HL-60 (cell line): ENCODE measurements around the gene XK.

ENCODE experiments used
- GABPA ChIP-seq: IDR thresholded peaks from 2 replicates; pipeline ENCODE4 v1.6.1; 2012; ENCODE audit warnings: low read depth
- POLR2AphosphoS5 ChIP-seq: IDR thresholded peaks from 2 replicates; pipeline ENCODE4 v1.6.1; 2012; ENCODE audit warnings: low read depth
- TF ChIP-seq, protein P1 (sequence below): IDR thresholded peaks from one replicate; pipeline ENCODE4 v1.5.1; 2011; ENCODE audit warnings: low read length, control low read depth, inconsistent platforms; ENCODE audit not compliant: insufficient read depth
- TF ChIP-seq, protein P2 (sequence below): IDR thresholded peaks from 2 replicates; pipeline ENCODE4 v1.6.1; 2012; ENCODE audit warnings: low read depth; ENCODE audit not compliant: insufficient replicate concordance

DNA sequence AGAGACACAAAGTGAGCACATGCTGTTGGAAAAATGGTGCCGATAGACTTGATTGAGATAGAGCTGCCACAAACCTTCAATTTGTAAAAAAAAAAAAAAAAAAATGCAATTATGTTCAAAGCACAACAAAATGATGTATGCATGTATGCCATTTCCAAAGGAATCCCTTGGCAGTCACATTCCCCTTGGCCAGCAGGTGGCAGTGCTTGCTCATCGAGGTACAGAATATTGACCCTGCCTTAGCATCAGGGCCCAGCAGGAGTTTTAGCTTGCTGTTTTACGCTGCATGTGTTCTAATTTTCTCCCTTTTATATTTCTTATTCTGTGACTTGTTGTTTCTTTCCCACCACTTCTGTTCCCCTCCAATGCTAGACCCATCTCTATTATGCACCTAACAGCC, 59.8 kb downstream of the XK start:
- no peak for TF ChIP-seq POLR2AphosphoS5
- TF ChIP-seq, protein P1, sequence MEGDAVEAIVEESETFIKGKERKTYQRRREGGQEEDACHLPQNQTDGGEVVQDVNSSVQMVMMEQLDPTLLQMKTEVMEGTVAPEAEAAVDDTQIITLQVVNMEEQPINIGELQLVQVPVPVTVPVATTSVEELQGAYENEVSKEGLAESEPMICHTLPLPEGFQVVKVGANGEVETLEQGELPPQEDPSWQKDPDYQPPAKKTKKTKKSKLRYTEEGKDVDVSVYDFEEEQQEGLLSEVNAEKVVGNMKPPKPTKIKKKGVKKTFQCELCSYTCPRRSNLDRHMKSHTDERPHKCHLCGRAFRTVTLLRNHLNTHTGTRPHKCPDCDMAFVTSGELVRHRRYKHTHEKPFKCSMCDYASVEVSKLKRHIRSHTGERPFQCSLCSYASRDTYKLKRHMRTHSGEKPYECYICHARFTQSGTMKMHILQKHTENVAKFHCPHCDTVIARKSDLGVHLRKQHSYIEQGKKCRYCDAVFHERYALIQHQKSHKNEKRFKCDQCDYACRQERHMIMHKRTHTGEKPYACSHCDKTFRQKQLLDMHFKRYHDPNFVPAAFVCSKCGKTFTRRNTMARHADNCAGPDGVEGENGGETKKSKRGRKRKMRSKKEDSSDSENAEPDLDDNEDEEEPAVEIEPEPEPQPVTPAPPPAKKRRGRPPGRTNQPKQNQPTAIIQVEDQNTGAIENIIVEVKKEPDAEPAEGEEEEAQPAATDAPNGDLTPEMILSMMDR = peak; percentile 45
- TF ChIP-seq, protein P2, sequence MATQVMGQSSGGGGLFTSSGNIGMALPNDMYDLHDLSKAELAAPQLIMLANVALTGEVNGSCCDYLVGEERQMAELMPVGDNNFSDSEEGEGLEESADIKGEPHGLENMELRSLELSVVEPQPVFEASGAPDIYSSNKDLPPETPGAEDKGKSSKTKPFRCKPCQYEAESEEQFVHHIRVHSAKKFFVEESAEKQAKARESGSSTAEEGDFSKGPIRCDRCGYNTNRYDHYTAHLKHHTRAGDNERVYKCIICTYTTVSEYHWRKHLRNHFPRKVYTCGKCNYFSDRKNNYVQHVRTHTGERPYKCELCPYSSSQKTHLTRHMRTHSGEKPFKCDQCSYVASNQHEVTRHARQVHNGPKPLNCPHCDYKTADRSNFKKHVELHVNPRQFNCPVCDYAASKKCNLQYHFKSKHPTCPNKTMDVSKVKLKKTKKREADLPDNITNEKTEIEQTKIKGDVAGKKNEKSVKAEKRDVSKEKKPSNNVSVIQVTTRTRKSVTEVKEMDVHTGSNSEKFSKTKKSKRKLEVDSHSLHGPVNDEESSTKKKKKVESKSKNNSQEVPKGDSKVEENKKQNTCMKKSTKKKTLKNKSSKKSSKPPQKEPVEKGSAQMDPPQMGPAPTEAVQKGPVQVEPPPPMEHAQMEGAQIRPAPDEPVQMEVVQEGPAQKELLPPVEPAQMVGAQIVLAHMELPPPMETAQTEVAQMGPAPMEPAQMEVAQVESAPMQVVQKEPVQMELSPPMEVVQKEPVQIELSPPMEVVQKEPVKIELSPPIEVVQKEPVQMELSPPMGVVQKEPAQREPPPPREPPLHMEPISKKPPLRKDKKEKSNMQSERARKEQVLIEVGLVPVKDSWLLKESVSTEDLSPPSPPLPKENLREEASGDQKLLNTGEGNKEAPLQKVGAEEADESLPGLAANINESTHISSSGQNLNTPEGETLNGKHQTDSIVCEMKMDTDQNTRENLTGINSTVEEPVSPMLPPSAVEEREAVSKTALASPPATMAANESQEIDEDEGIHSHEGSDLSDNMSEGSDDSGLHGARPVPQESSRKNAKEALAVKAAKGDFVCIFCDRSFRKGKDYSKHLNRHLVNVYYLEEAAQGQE = no peak
- no peak for TF ChIP-seq GABPA
